K562 (cell line): ENCODE data around the gene MAP1A. TPM values are rescaled to one million over a fixed set of nuclear protein-coding genes. Genes with fewer than 3 reads are reported as not detected.

Experiments used
- BDP1 ChIP-seq: IDR thresholded peaks from 3 replicates; pipeline ENCODE4 v1.6.1; 2011; ENCODE audit not compliant: insufficient read length, insufficient read depth
- HOMEZ ChIP-seq: fragments of 250-450 bp; sonication (Bioruptor Pico); IDR thresholded peaks from 2 replicates; pipeline ENCODE4 v1.4.0; 2020; ENCODE audit warnings: mild to moderate bottlenecking, moderate library complexity
- KDM2B ChIP-seq: fragments of 250-450 bp; sonication (Bioruptor Pico); IDR thresholded peaks from 2 replicates; pipeline ENCODE4 v1.8.0; 2021; ENCODE audit warnings: mild to moderate bottlenecking, moderate library complexity
- PURB ChIP-seq: sonication (generic); formaldehyde crosslinking; IDR thresholded peaks from 2 replicates; pipeline ENCODE4 v1.9.0; 2021; ENCODE audit warnings: low read depth, mild to moderate bottlenecking, missing genetic modification reagents
- TCFL5 ChIP-seq: fragments of 250-450 bp; sonication (Bioruptor Pico); conservative IDR thresholded peaks from 2 replicates; pipeline ENCODE4 v1.6.1; 2021; ENCODE audit warnings: mild to moderate bottlenecking, moderate library complexity, matching md5 sums
- ZMIZ1 ChIP-seq, 2 experiments: fragments of 150-350 bp in 1 of 2; IDR thresholded peaks; 2 replicates each; pipeline ENCODE4 v1.6.1; 2012 to 2016; ENCODE audit warnings: low read depth in 2 of 2, low read length in 2 of 2, mild to moderate bottlenecking in 1 of 2, moderate library complexity in 1 of 2
- ZNF583 ChIP-seq: fragments of 250-450 bp; sonication (Bioruptor Pico); IDR thresholded peaks from 2 replicates; pipeline ENCODE4 v1.4.0; 2020
- ZZZ3 ChIP-seq: fragments of 450-650 bp; IDR thresholded peaks from 2 replicates; pipeline ENCODE4 v1.6.1; 2016; ENCODE audit warnings: antibody characterized with exemption, mild to moderate bottlenecking, moderate library complexity
- polyA plus RNA-seq, 8 experiments: library from polyadenylated mRNA; depleted of rRNA in 4 of 8; stranded (reverse) in 5 of 8; unstranded in 3 of 8; fragments of >200 nt; fragmentation: Nextera tagmentation in 2 of 8; fragmentation: Illumina TruSeq in 1 of 8; extraction: Ambion mirVana in 2 of 8; extraction: Trizol in 1 of 8; gene quantifications; 2 replicates each; pipeline versions ENCODE4 v1.2.1 to v1.2.3, GENCODE V29; 2011 to 2014; ENCODE audit warnings: inconsistent platforms in 1 of 8, missing spikeins in 1 of 8
- total RNA-seq, 7 experiments: library from RNA; depleted of rRNA in 6 of 7; stranded (reverse); fragments of >200 nt in 6 of 7; fragmentation: Illumina TruSeq in 2 of 7; extraction: Trizol in 2 of 7; gene quantifications; 2 replicates each; pipeline versions ENCODE4 v1.2.1 to v1.2.3, GENCODE V29; 2011 to 2021; ENCODE audit warnings: low replicate concordance in 1 of 7

MAP1A gene
- total and polyA plus RNA-seq, 9 of the 15 experiments (the other 6 are each of a cell fraction or from before 2014, with no cell fraction given) = 2.0 to 20.3 (median 7.3) TPM

- TF ChIP-seq ZMIZ1 (IDR thresholded peaks at IDR 0.05; ENCODE audit: low read depth in 2 of 2, low read length in 2 of 2) = no peak
- no peak for TF ChIP-seq ZNF583 (CRISPR knock-in tag)
- no peak for TF ChIP-seq KDM2B
- TF ChIP-seq BDP1 = no peak
- no peak for TF ChIP-seq ZZZ3
- no peak for TF ChIP-seq HOMEZ
- no peak for TF ChIP-seq TCFL5 (CRISPR knock-in tag)
- TF ChIP-seq PURB (CRISPR knock-in tag) = no peak
Observed at GRCh38 chr15:43541785-43542184, 24.4 kb downstream of the MAP1A start (continued).
